Measurements from ENCODE around the gene TMEM186. TPM values are rescaled to one million over a fixed set of nuclear protein-coding genes. Genes with fewer than 3 reads are reported as not detected.

Gene TMEM186
- total and polyA plus RNA-seq, 9 of the 15 experiments (the other 6 are each of a cell fraction or from before 2014, with no cell fraction given), result 10.1 to 33.4 (median 16.4) TPM

DNA sequence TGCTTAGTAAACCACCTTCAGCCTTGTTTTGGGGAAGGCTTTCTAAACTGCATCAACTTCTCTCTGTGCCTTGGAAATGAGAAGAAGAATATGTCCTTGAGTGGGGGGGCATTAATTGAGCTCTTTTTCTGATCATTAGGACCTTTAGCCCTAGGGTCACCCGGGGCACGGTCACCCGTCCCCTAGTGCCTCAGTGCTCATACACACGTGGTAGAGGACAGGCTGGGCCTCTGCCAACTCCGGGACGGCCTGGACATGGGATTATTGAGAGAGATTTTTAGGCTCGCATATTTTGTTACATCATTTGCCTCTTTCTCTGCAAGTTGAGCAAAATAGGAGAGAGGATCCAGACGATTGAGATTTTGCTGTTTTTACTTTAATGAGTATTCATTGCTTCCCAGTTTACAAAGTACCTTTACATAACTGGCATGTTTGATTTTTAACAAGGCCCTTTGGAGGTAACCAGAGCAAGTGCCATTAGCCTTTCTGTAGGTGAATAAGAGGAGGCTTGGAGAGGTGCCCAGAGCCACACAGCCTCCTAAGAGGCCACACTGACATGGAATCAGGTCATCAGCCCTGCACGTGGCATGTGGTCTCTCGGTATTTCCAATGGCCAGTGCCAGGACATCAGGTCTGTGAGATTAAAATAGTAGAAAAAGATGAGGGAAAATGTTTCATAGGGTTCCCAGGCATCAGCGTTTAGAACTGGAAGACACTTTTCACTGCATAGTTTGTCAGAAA is 11.3 kb upstream of the TMEM186 start:
- Histone ChIP-seq H3K4me1 (replicated peaks in 1 of 2; ENCODE audit: control insufficient read depth in 2 of 2, insufficient read depth in 2 of 2, low read length in 2 of 2) (no peaks in the 10 kb centered on the region; a peak in 1 of 5 replicates), H2AFZ (ENCODE audit: low read depth, low read length) (no peak overlapping the region), H3K27me3 (ENCODE audit: control insufficient read depth in 2 of 2, insufficient read depth in 2 of 2, low read length in 2 of 2) (no peaks in the 10 kb centered on the region), H3K27ac (ENCODE audit: extremely low read depth, low read depth, low read length) (no peak overlapping the region), H3K36me3 (ENCODE audit: control insufficient read depth, insufficient read depth, low read length) (peaks cover 99% of the 10 kb centered on the region), H3K79me2 (ENCODE audit: control insufficient read depth, insufficient read depth, low read length) (peaks cover 8% of the 10 kb centered on the region; the same call in 2 of the 3 replicates), H3K9me3 (replicated peaks; ENCODE audit: control insufficient read depth, insufficient read depth, low read depth, low read length) (no peaks in the 10 kb centered on the region), H3K9ac (ENCODE audit: insufficient read depth in 1 of 2, low read depth in 2 of 2, low read length in 2 of 2) (no peak overlapping the region), H3K4me2 (ENCODE audit: insufficient read depth, low read length) (no peak overlapping the region), H3K9me1 (ENCODE audit: control insufficient read depth, insufficient read depth, low read length) (no peaks in the 10 kb centered on the region), H3K4me3 (no peak overlapping the region), H4K20me1 (replicated peaks; ENCODE audit: control insufficient read depth, insufficient read depth, low read length) (no peaks in the 10 kb centered on the region; the same call in 1 of the 2 replicates)
- WGBS (ENCODE audit: insufficient coverage, low coverage, missing lambda C conversion rate), result 89% methylated on average over 11 of the region's 11 CpGs
- in situ Hi-C loops (cut with MboI), result no loop called here
- FAIRE-seq (no peak), DNase-seq (ENCODE audit: extremely low read depth in 1 of 4, low spot score in 3 of 4) (no peak), ATAC-seq (no peak)
- CTCF ChIA-PET (ENCODE audit: low intra/inter-chr PET ratio), result no interaction called here
- intact Hi-C loops (cut with micrococcal nuclease), result no loop called here
- no TSS peak for BruUV-seq (replicated peaks)
- POLR2A ChIA-PET, result interaction anchor here (2.7 kb wide), 1 partner anchor 11 kb away, joined by 13 read pairs; no protein-coding TSS in a partner anchor
- no peak for TF ChIP-seq RBM15 (IDR thresholded peaks at IDR 0.05; ENCODE audit: insufficient read depth, low read length)
- TF ChIP-seq STAT5A (IDR thresholded peaks at IDR 0.05; ENCODE audit: borderline replicate concordance, low read length), result no peak
- TF ChIP-seq, protein P1, sequence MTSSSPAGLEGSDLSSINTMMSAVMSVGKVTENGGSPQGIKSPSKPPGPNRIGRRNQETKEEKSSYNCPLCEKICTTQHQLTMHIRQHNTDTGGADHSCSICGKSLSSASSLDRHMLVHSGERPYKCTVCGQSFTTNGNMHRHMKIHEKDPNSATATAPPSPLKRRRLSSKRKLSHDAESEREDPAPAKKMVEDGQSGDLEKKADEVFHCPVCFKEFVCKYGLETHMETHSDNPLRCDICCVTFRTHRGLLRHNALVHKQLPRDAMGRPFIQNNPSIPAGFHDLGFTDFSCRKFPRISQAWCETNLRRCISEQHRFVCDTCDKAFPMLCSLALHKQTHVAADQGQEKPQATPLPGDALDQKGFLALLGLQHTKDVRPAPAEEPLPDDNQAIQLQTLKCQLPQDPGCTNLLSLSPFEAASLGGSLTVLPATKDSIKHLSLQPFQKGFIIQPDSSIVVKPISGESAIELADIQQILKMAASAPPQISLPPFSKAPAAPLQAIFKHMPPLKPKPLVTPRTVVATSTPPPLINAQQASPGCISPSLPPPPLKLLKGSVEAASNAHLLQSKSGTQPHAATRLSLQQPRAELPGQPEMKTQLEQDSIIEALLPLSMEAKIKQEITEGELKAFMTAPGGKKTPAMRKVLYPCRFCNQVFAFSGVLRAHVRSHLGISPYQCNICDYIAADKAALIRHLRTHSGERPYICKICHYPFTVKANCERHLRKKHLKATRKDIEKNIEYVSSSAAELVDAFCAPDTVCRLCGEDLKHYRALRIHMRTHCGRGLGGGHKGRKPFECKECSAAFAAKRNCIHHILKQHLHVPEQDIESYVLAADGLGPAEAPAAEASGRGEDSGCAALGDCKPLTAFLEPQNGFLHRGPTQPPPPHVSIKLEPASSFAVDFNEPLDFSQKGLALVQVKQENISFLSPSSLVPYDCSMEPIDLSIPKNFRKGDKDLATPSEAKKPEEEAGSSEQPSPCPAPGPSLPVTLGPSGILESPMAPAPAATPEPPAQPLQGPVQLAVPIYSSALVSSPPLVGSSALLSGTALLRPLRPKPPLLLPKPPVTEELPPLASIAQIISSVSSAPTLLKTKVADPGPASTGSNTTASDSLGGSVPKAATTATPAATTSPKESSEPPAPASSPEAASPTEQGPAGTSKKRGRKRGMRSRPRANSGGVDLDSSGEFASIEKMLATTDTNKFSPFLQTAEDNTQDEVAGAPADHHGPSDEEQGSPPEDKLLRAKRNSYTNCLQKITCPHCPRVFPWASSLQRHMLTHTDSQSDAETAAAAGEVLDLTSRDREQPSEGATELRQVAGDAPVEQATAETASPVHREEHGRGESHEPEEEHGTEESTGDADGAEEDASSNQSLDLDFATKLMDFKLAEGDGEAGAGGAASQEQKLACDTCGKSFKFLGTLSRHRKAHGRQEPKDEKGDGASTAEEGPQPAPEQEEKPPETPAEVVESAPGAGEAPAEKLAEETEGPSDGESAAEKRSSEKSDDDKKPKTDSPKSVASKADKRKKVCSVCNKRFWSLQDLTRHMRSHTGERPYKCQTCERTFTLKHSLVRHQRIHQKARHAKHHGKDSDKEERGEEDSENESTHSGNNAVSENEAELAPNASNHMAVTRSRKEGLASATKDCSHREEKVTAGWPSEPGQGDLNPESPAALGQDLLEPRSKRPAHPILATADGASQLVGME (CRISPR knock-in tag; IDR thresholded peaks at IDR 0.05), result no peak
- TF ChIP-seq NFE2L1 (tag; IDR thresholded peaks at IDR 0.05; ENCODE audit: borderline replicate concordance, low read depth), result no peak
- TF ChIP-seq KDM5B (IDR thresholded peaks at IDR 0.05; ENCODE audit: insufficient replicate concordance, low read depth, low read length), result no peak
- TF ChIP-seq SRF (CRISPR knock-in tag; IDR thresholded peaks at IDR 0.05), result no peak
- TF ChIP-seq, protein P2, sequence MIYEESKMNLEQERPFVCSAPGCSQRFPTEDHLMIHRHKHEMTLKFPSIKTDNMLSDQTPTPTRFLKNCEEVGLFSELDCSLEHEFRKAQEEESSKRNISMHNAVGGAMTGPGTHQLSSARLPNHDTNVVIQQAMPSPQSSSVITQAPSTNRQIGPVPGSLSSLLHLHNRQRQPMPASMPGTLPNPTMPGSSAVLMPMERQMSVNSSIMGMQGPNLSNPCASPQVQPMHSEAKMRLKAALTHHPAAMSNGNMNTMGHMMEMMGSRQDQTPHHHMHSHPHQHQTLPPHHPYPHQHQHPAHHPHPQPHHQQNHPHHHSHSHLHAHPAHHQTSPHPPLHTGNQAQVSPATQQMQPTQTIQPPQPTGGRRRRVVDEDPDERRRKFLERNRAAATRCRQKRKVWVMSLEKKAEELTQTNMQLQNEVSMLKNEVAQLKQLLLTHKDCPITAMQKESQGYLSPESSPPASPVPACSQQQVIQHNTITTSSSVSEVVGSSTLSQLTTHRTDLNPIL (CRISPR knock-in tag; IDR thresholded peaks at IDR 0.05), result no peak
- TF ChIP-seq PHB2 (IDR thresholded peaks at IDR 0.05; ENCODE audit: low read depth), result no peak
- TF ChIP-seq MEIS2 (IDR thresholded peaks at IDR 0.05; ENCODE audit: partially characterized antibody), result no peak
- TF ChIP-seq, protein P3, sequence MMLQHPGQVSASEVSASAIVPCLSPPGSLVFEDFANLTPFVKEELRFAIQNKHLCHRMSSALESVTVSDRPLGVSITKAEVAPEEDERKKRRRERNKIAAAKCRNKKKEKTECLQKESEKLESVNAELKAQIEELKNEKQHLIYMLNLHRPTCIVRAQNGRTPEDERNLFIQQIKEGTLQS (IDR thresholded peaks at IDR 0.05), result no peak
- TF ChIP-seq, protein P3 (CRISPR knock-in tag; conservative IDR thresholded peaks at IDR 0.05), result no peak
- no peak for TF ChIP-seq YY1 (IDR thresholded peaks at IDR 0.05; ENCODE audit: borderline replicate concordance in 1 of 3, control insufficient read depth in 1 of 3, extremely low read depth in 1 of 3, insufficient read depth in 3 of 3, insufficient read length in 1 of 3, insufficient replicate concordance in 2 of 3, low read depth in 1 of 3, low read length in 2 of 3)

Measured in K562 (cell line).